Sigmoid colon (tissue), 7 donors: Measurements from ENCODE around the gene PPP1R1A. TPM values are rescaled to one million over a fixed set of nuclear protein-coding genes. Genes with fewer than 3 reads are reported as not detected.

Experiments
- DNase-seq: peaks from one replicate; pipeline ENCODE4 v3.0.0-alpha.2; 2019
- H3K27ac ChIP-seq, 4 donors: fragments of 200-600 bp; sonication (generic); one replicate each; pipeline ENCODE4 v1.5.1; 2016 to 2019; ENCODE audit warnings: mild to moderate bottlenecking in 1 of 4
- H3K27me3 ChIP-seq, 3 donors: fragments of 200-600 bp; sonication (generic); one replicate each; pipeline ENCODE4 v1.5.1; 2019; ENCODE audit warnings: mild to moderate bottlenecking in 1 of 3
- H3K36me3 ChIP-seq, 4 donors: fragments of 200-600 bp; sonication (generic); one replicate each; pipeline ENCODE4 v1.5.1; 2016 to 2019
- H3K4me1 ChIP-seq, 4 donors: fragments of 200-600 bp; sonication (generic); one replicate each; pipeline ENCODE4 v1.5.1; 2017 to 2019
- H3K4me3 ChIP-seq, 4 donors: fragments of 200-600 bp; sonication (generic); one replicate each; pipeline ENCODE4 v1.5.1; 2017 to 2019; ENCODE audit warnings: mild to moderate bottlenecking in 2 of 4, moderate library complexity in 1 of 4
- H3K9me3 ChIP-seq, 4 donors: fragments of 200-600 bp in 3 of 4; sonication (generic) in 3 of 4; one replicate each; pipeline versions ENCODE4 v1.5.1 to v1.6.1; 2013 to 2019
- EP300 ChIP-seq, 4 donors: sonication (generic); formaldehyde crosslinking; IDR thresholded peaks; one replicate each; pipeline ENCODE4 v1.6.1; 2017; ENCODE audit warnings: antibody characterized with exemption in 4 of 4
- POLR2A ChIP-seq, 2 donors: fragments of 450-650 bp; IDR thresholded peaks; one replicate each; pipeline ENCODE4 v1.6.1; 2016; ENCODE audit warnings: antibody characterized with exemption in 2 of 2, mild to moderate bottlenecking in 2 of 2, moderate library complexity in 2 of 2
- POLR2AphosphoS5 ChIP-seq, 4 donors: sonication (generic); formaldehyde crosslinking; IDR thresholded peaks; one replicate each; pipeline ENCODE4 v1.6.1; 2017; ENCODE audit warnings: antibody characterized with exemption in 4 of 4
- WGBS, 2 donors: extraction: QIAGEN DNeasy Blood & Tissue Kit; methylation state at CpG; one replicate each; pipeline ENCODE4 v1.1.7; 2013; 5-methylcytosine and 5-hydroxymethylcytosine counted together
- intact Hi-C: fragments of 100-400 bp; cut with DNase I; formaldehyde crosslinking; loops from one replicate; pipeline ENCODE4 v1.15.1; 2023
- polyA plus RNA-seq, 3 donors: library from polyadenylated mRNA; stranded (reverse); fragments of 200-250 nt; gene quantifications; one replicate each; pipeline ENCODE4 v1.2.3, GENCODE V29; 2013
- total RNA-seq, 4 donors: library from RNA; depleted of rRNA; stranded (reverse); fragments of >200 nt; gene quantifications; one replicate each; pipeline ENCODE4 v1.1.0, GENCODE V29; 2016
- TF ChIP-seq, protein P1 (sequence below), 4 experiments: fragments of 450-650 bp in 3 of 4; fragments of 200-600 bp in 1 of 4; IDR thresholded peaks; one replicate each; pipeline ENCODE4 v1.5.1; 2016 to 2019; ENCODE audit warnings: antibody characterized with exemption in 4 of 4, mild to moderate bottlenecking in 3 of 4, moderate library complexity in 2 of 4
- donor health status: healthy with polysubstance abuse.
- donor health status: Bipolar disorder and iron deficiency.
- donor health status: healthy.

The PPP1R1A gene
- total and polyA plus RNA-seq, 7 donors, result 0.92 to 48.9 (median 17.5) TPM

GRCh38 chr12:54629925-54630324 lies 41.5 kb upstream of the PPP1R1A start:
- no peaks in the 10 kb centered on the region for H3K4me1 ChIP-seq
- H3K27me3 ChIP-seq, result no peaks in the 10 kb centered on the region
- 86 to 91% methylated on average over 2 of the region's 2 CpGs for WGBS, 2 donors
- no peak for TF ChIP-seq POLR2A (IDR thresholded peaks at IDR 0.05)
- no peak for TF ChIP-seq EP300 (IDR thresholded peaks at IDR 0.05)
- TF ChIP-seq POLR2AphosphoS5 (IDR thresholded peaks at IDR 0.05), result no peak
- TF ChIP-seq, protein P1, sequence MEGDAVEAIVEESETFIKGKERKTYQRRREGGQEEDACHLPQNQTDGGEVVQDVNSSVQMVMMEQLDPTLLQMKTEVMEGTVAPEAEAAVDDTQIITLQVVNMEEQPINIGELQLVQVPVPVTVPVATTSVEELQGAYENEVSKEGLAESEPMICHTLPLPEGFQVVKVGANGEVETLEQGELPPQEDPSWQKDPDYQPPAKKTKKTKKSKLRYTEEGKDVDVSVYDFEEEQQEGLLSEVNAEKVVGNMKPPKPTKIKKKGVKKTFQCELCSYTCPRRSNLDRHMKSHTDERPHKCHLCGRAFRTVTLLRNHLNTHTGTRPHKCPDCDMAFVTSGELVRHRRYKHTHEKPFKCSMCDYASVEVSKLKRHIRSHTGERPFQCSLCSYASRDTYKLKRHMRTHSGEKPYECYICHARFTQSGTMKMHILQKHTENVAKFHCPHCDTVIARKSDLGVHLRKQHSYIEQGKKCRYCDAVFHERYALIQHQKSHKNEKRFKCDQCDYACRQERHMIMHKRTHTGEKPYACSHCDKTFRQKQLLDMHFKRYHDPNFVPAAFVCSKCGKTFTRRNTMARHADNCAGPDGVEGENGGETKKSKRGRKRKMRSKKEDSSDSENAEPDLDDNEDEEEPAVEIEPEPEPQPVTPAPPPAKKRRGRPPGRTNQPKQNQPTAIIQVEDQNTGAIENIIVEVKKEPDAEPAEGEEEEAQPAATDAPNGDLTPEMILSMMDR (IDR thresholded peaks at IDR 0.05), result no peak
- DNase-seq, result no peak
- intact Hi-C loops, result no loop called here
- no peaks in the 10 kb centered on the region for H3K9me3 ChIP-seq
- H3K36me3 ChIP-seq, result no peaks in the 10 kb centered on the region
- H3K4me3 ChIP-seq, result no peak overlapping the region
- no peak overlapping the region for H3K27ac ChIP-seq

DNA sequence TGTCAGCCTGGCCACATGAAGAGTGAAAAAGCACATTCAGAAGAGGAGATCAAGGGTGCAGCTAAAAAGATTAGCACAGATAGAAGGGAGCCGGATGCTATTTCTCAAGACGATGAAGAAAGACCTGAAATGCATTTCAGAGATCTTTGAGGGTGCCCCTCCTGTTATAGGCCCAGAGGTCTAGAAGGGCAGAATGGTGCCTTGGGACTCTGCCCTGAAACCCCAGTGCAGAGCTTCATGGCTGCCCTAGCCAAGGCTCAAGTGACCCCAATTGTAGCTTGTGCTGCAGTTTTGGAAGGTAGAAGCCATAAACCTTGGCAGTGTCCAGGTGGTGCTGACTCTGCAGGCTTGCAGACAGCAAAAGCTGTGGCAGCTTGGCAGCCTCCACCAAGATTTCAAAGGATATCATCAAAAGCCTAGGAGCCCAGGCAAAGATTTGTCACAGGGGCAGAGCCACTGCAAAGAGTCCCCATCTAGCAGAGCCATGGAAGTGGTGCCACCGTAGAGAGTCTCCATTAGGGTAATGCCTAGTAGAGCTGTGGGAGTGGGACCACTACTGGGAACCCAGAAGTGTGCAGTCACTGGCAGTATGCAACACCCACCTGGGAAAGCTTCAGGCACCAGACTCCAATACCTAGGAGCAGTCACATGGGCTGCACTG lies 39.9 kb upstream of the PPP1R1A start:
- Histone ChIP-seq H3K4me3 (no peak overlapping the region), H3K27me3 (no peaks in the 10 kb centered on the region), H3K9me3 (no peaks in the 10 kb centered on the region), H3K4me1 (no peaks in the 10 kb centered on the region), H3K36me3 (no peaks in the 10 kb centered on the region), H3K27ac (no peak overlapping the region)
- whole genome bisulfite sequencing, 2 donors, result 94 to 95% methylated on average over 3 of the region's 3 CpGs
- TF ChIP-seq EP300 (IDR thresholded peaks at IDR 0.05) (no peak), POLR2AphosphoS5 (IDR thresholded peaks at IDR 0.05) (no peak)
- intact Hi-C loops, result no loop called here
- no peak for DNase-seq

DNA sequence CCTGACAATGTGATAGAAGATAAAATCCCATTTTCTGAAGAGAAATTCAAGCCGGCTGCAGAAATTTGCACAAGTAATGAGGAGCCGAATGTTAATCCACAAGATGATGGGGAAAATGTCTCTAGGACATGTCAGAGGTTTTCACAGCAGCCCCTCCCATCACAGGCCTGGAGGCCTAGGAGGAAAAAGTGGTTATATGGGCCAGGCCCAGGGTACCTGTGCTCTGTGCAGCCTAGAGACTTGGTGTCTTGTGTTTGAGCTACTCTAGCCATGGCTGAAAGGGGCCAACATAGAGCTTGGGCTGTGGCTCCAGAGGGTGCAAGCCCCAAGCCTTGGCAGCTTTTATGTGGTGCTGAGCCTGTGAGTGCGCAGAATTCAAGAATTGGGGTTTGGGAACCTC lies 38.8 kb upstream of the PPP1R1A start:
- no peaks in the 10 kb centered on the region for H3K27me3 ChIP-seq
- no peaks in the 10 kb centered on the region for H3K36me3 ChIP-seq
- intact Hi-C loops, result no loop called here
- H3K27ac ChIP-seq, result no peak overlapping the region
- TF ChIP-seq EP300 (IDR thresholded peaks at IDR 0.05), result no peak
- TF ChIP-seq POLR2A (IDR thresholded peaks at IDR 0.05), result no peak
- no peak for TF ChIP-seq POLR2AphosphoS5 (IDR thresholded peaks at IDR 0.05)
- TF ChIP-seq, protein P1 (IDR thresholded peaks at IDR 0.05), result no peak
- no peak for DNase-seq
- no peaks in the 10 kb centered on the region for H3K4me1 ChIP-seq
- H3K9me3 ChIP-seq, result no peaks in the 10 kb centered on the region
- H3K4me3 ChIP-seq, result no peak overlapping the region
- 86 to 89% methylated on average over 3 of the region's 3 CpGs for WGBS, 2 donors

DNA sequence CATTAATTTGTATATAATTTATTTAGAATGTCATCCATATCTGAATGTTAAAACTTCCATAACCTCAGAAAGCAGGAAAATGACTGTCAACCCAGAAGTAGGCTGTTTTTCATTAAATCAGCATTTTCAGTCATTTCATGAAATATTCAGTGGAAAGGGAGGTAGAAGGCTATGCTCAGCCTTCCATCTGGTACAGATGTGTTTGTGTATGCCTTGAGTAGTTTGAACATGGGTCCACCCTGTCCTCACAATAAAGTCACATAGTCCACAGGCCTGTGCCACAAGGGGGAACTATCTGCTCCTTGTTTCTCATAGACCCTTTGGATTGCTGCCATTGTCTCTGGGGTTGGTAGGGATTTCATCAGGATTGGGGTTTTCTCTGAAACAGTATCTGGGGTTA lies 37.1 kb upstream of the PPP1R1A start:
- intact Hi-C loops, result no loop called here

More for the DNA sequence above, 37.1 kb upstream of the PPP1R1A start:
- TF ChIP-seq POLR2AphosphoS5 (IDR thresholded peaks at IDR 0.05), result no peak
- TF ChIP-seq, protein P1 (IDR thresholded peaks at IDR 0.05), result no peak
- TF ChIP-seq EP300 (IDR thresholded peaks at IDR 0.05), result no peak
- TF ChIP-seq POLR2A (IDR thresholded peaks at IDR 0.05), result no peak
- no peak overlapping the region for H3K4me3 ChIP-seq
- H3K36me3 ChIP-seq, result no peaks in the 10 kb centered on the region
- no peak for DNase-seq
- H3K27ac ChIP-seq, result no peak overlapping the region
- no peaks in the 10 kb centered on the region for H3K4me1 ChIP-seq
- no peaks in the 10 kb centered on the region for H3K27me3 ChIP-seq
- no peaks in the 10 kb centered on the region for H3K9me3 ChIP-seq
